ENCODE measurements around the gene QSOX2.

GRCh38 chr9:136287960-136288753 lies 42.5 kb upstream of the QSOX2 start:
- TF ChIP-seq POLR2A (IDR thresholded peaks at IDR 0.05; ENCODE audit: low read depth, low read length) (no peak), POLR2AphosphoS5 (IDR thresholded peaks at IDR 0.05; ENCODE audit: low read depth, low read length) (no peak)
